ENCODE measurements around the gene LEFTY2.
A peak's percentile ranks its signal among the peaks of the same experiment; 100 is the strongest.

Gene LEFTY2

DNA sequence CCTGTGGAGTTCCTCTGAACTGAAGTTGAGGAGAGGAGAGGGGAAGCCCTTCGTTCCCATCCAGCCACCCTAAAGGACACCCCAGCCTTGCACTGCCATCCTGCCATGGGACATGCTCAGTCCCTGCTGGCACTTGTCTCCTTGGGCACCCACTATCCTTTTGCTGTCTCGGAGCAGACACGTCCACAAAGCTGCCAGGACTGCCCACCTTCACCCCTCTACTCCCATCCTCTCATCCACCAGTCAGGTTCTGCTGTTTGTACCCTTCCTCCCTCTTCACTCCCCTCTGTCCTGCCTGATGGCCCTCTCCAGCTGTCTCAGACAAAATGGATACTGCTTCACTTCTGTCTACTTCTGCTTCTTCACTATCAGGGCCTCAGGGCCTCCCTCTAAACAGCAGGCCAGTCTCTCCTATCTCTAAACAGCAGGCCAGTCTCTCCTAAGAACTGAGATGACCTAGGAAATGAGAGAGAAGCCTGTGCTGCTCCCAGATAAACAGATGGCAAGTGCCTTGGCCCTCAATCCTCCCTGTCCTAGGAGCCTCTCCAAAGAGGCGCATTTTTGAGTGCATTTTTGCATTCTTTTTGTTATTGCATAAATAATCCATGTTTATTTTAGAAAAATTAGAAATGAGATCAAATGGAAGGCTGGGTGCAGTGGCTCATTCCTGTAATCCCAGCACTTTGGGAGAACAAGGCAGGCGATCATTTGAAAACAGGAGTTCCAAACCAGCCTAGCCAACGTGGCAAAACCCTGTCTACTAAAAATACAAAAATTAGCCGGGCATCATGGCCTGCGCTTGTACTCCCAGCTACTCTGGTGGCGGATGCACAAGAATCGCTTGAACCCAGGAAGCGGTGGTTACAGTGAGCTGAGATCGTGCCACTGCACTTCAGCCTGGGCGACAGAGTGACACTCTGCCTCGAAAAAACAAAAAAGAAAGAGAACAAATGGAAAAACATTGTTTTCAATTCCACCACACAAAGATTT, 12.5 kb downstream of the LEFTY2 start:
- DNase-seq, result no peak

DNA sequence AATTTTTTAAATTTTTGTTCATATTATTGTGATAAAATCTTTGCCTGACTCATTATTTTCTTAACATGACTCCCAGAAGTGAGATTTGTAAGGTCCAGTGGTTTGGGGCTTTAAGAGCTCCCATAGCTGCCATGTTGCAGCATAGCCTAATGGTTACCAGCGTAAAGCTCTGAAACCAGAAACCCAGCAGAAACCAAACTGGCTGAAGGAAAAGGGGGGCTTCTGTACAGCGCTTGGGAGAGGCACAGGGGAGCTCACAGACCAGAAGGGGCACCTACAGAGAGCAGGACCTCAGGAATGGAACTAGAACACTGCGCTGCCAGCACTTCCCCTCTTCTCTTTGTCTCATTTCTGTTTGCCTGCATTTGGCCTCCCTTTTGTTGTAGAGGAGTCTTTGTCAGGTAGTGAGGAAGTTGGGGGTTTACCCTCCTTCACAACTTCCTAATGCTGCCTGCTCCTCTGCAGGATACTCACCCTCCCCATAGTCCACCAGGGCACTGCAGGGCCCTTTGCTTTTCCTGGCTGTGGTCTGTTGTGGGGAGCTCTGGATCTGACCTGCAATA, 14.4 kb downstream of the LEFTY2 start:
- DNase-seq, result no peak

DNA sequence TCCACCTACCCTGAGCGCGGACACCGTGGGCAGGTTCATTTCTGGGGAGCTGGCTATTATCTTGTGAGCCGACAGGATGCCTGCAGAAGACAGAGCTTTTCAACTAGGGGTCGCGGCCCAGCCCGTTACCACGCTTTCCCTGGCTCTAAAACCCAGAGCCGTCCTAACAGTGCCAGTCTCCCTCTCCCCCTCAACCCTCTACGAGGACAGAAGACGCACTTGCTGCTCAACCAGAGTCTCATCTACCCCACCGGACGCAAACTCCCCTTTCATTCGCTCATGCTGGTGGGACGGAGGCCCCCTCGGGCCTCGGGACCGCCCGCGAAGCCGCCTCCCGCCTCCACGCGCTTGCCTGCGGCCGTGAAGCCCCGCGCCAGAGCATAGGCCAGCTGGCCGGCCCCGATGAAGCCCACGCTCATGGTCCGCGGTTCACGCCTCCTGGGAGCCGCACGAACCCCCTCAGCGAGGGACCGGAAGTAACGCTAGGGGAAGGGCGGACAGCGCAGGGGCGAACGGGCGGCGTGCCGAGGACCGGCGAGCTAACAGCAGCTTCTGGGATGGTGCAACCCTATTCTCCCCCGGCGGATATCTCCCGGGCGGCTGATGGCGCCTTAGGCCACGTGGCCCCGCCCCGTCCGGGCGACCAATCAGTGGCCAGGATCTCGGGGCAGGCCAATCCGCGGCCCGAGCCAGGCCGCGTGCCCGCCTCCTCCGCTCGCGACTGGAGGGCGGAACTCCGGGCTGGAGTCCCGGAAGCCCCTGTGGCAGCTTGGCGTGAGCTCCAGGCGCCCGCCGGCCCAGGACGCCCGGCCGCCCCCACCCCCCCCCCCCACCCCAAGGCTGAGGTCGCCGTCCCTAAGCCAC, 17.1 kb downstream of the LEFTY2 start, which contains the start of gene PYCR2:
PYCR2 (minus strand) TSS at position 559 of the 864 bp plus-strand sequence; CDS start at position 419, 140 bp downstream.
- peak; percentile 98 for DNase-seq

DNA sequence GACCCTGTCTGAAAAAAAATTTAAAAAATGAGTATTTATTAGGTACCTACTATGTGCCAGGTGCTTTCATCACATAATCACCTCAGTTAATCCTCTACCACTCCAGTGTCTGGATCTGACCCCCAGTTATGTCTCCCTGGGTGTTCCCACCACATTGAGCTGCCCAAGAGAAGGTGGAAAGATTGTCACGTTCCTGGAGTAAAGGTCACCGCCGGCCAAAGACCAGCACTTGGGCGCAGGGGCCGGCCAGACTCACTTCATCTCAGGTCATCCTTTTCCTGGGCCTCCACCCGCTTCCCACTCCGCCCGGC, 17.7 kb downstream of the LEFTY2 start:
- DNase-seq, result no peak

DNA sequence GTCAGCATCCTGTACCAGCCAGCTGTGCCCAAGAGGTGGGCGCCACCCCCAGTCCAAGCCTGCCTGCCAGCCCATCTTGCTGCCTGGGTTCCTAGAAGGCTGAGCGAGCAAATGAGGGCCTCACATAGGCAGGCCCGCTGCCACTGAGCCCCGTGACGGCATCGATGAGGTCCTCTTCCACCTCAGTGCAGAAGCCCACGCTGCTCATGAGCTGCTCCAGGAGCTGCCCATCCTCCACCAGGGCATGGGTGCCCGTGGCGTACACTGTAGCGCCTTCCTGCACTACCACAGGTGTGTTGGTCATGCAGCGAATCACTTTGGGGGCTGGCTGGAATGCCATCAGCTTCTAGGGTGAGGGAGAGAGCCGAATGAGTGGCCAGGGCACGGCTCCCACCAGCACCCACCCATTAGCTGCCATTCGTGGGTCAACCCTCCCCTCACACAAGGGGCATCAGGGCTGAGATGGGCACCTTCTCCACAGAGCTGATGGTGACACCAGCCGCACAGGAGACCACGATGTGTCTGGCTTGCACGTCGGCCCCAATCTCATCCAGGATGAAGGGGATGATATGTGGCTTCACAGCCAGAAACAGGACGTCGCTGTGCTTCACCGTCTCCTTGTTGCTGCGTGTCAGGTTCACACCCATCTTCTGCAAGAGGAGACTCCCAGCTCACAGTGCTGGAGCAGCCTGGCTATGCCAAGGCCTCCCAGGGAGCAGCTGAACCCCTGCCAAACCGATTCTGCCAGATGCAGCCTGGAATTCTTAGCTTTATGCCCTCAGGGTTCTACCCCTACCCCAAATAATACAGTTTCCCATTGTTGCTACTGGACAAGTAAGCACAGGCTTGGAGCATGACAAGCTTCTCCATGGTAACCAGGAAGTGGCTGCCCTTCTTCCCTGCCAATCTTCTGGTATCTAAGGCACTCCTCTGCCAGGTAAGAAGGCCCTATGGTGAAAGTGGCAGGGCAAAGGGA, 19.0 kb downstream of the LEFTY2 start:
- DNase-seq, result no peak

DNA sequence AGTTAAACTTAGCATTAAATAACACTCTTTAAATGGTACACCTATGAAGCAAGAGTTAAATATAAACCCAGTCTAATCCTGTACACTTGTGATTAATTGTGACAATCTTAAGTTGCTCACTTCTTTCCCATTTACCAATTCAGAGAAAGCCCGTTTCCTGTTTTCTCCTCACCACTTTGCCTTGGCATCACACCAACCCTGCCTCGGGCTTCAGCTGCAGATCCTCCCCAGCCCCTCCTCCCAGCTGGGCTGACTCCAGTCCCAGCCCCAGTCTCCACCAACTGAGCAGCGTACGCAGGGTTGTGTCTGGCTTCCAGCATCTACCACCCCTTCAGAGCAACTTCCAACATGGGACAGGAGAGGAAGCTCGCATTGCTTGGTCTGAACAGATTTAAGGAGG, 21.1 kb downstream of the LEFTY2 start:
- DNase-seq, result no peak

DNA sequence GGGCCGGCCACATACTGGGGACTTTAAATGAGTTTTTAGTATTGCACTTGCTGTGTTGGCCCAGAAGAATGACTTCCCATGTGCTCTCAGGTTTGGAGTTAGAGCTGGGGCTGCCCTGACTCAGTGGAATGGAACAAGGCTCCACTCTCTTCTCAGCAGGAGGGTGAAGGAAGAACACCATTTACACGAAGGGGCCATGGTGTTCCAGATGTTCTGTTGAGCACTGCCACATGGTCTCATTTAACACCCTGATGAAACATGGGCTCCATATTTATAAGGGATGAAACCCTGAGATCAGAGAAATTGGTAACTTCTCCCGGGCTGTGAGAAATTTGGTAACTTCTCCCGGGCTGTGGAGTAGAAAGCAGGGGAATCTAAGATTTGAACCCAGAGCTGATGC, 22.7 kb downstream of the LEFTY2 start:
- no peak for DNase-seq

DNA sequence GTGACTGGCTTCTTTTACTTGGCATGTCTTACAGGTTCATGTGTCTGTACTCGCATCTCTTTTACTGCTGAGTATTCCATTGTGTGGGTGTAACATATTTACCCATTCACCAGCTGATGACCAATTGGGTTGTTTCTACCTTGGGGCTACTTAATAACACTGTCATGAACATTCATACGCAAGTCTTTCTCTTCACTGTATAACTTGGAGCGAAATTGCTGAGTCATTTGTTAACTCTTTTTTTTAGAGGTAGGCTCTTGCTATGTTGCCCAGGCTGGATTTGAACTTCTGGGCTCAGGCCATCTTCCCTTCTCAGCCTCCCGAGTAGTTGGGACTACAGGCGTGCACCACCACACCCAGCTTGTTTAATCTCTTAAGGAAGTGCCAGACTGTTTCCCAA, 23.5 kb downstream of the LEFTY2 start:
- no peak for DNase-seq

DNA sequence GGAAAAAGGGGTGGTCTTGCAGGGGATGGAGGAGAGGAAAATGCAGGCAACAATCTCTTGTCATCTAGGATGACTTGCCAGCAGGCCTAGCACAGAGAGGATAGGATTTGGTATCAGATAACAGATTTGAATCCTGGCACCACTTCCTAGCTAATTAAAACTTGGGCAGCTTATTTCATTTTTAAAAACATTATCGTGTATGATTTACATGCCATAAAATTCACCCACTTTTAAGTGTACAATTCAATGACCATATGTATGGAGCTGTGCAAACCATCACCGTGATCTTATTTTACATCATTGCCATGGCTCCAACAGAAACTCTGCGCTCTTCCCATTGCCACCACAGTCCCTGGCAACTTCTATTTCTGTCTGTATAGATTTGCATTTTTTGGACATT, 23.9 kb downstream of the LEFTY2 start:
- DNase-seq, result no peak

DNA sequence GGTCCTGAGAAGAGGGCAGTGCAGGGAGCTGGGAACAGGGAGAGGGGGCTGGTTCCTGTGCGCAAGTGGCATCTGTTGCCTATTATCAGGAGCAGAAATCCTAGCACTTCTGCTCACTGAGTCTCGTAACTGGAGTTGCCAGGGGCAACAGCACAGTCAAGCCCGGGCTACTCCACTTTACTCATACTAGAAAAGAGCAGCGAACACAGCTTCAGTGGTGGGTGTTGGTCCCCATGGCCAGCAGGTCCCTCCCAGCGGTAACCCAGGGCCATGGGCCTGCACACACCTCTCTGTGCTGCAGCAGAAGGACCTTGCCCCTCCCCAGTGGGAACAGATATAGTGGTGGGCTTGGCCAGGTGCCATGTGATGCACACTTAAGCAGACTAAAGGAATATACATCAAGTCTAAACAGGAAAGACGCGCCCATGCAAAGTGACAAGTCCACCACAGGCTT, 25.5 kb downstream of the LEFTY2 start:
- DNase-seq, result peak; percentile 46

DNA sequence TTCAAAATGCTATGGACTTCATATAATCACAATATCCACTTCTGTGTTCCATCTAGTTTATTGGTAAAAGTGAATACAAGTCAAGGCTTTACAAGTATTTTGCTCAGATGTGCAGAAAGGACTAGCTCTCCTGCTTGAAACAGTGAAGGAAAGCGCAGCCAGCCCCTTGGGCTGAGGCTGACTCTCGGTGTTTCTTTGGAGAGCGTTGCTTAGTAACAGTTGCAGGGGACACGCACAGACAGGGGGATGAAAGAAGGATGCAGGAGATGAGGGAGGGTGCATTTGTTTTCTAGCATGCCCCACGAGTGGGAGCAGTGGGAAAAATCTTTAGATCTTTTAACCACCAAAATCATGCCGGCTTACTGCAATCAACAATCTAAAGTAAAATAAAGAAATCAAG, 26.1 kb downstream of the LEFTY2 start:
- no peak for DNase-seq

DNA sequence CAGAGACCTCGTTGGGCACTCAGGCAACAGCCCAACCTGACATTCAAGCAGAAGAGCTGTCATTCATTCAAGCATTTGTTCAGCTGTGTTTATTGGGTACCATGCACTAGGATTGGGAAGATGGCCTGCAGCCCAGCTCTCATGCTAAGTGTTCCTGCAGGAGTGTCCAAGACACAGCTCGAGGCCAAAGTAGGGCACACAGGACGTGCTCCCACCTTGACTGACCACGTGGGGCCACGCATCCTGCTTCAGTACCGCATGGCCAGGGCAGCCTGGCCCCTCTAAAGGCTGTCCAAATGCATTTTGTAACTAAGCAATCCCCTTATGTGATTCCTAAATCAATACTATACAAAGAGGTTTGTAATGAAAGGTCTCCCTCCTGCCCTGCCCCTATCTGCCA, 26.6 kb downstream of the LEFTY2 start:
- no peak for DNase-seq

DNA sequence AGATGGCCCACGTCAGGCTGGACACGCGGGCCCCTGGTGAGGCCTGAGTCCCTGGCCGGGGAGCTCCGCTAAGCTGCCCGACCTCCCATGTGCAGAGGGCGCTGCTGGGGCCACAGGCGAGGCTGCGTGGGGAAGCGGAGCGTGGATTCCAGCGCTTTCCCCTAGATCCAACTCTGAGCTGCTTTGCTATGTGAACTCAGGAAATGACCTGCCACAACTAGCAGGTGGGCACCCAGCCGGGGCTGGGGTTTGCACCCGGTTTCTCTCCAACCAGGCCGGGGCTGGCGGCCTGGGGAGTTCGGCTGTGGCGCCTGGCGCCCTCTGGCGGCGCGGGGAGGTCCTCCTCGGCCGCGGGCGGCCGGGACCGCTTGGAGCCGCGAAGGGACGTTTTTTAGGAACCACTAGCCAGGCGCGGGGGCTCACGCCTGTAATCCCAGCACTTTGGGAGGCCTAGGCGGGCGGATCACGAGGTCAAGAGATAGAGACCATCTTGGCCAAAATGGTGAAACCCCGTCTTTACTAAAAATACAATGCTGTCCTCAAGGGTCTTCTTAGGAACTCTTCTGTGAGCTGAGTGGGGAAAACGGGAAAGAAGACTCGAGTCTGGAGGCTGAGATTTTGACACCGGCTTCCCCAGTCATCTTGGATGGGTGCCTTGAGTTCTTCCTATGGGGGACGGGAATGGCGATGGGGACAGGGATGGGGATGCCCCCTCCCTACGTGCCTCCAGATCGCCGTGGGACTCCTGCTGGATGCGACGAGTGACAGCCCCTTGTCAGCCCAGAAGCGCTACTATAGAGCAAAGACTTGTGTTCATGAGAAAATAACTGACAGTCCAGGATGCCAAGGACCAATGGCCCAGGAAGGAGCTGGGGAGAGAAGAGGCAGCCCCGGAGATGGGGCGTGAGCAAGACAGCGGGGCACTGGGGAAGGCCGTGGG, 29.6 kb downstream of the LEFTY2 start:
- no peak for DNase-seq

DNA sequence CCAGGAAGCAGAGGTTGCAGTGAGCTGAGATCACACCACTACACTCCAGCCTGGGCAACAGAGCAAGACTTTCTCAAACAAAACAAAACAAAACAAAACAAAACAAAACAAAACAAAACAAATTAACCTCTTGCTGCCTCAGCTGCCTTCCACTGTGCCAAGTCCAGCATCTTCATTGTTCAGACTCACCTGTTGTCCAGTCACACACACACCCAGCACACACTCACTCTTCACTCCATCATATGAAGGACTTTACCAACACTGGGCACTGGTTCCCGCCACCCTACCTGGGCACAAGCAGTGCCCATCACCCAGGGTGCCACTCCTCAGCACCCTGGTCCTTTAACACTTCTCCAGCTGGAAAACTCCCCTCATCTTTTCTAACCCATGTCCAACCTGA, 31.5 kb downstream of the LEFTY2 start:
- DNase-seq, result no peak

DNA sequence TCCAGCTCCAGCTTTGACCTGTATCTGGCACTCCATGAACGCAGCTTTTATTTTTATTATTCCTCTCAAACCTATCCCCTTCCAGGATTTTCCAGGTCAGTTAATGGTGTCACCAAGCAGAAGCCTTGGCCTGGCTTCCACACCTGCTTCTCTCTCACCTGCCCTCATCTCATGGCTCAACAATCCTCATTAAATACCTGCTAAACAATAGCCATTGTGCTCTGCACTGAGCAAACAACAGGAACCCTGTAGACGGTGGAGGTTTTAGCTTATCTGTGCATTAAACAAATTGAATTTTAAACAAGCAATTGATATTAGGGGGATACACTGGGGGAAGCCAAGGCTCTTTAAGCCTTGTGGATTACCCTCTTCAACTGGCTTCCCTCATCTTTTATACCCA, 32.2 kb downstream of the LEFTY2 start:
- DNase-seq, result peak; percentile 15

DNA sequence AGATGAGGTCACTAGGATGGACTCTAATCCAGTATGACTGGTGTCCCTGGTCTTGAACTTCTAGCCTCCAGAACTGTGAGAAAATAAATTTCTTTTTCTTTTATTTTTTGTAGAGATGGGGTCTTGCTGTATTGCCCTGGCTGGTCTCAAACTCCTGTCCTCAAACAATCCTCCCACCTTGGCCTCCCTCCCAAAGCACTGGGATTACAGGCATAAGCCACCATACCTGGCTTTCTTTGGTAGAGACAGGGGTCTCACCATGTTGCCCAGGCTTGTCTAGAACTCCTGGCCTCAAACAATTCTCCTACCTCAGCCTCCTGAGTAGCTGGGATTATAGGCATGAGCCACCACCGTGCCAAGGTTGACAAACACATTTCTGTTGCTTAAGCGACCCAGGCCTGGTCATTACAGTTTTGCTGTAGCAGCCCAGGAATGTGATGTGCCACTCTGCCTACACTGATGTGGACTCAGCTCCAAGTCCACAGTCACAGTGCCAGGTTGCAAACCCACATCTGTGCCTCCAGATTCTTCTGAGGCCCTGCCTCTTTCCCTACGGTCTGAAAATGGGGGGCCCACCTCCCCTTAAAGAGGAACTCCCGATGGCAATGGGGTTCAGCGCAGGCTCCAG, 32.9 kb downstream of the LEFTY2 start:
- DNase-seq, result no peak

DNA sequence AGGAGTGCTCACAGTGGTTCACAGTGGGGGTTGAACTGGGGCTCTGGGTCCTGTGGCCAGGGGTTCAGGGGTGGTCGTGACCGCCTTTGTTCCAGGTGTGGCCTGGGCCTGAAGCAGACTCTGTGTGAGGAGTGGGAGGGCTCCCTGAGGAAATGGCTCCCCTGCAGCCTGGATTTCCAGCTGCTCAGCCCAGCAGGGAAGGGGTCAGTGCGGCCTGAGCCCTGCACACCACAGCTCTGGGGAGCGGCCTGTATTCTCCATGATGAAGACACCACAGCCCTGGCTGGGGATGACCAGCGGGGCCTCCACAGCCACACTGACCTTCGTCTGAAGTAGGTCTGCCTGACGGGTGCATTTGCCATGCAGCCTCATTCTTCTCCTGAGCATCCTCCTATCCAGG, 33.7 kb downstream of the LEFTY2 start:
- no peak for DNase-seq

DNA sequence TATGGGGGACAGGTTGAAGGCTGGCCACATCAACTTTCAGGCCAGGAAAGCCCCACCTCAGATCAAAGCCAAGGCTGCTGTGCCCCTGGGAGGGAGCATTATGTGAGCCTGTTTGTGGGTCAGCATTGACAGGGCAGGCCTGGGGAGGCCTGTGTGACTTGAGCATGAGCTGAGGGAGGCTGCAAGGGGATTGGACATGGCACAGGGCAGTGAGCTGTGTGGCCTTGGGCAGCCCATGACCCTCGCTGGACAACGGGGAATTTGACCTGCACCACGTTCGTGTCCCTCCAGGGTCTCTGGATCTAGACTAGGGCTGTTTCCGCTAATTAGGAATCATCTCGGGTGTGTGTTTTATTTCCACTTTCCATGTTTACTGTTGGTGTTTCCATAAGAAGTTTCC, 34.6 kb downstream of the LEFTY2 start:
- DNase-seq, result no peak

DNA sequence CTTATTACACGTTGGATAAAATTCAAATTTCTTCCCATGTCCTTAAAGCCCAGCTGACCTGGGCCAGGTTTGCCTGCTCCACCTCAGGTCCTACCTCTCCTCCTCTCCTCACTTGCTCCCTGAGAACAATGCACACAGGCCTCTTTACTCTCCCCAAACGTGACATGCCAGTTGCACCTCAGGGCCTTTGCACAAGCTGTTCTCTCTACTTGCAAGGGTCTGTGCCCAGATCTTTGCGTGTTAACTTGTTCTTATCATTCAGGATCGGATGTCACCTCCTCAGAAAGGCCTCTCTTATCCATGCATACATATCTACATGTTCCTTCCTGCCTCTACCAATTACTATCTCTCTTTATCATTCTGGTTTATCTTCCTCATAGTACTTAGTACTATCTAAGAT, 37.4 kb downstream of the LEFTY2 start:
- DNase-seq, result no peak

Data from NCI-H1092 treated with DMSO at 0.1 percent for 48 hours (cell line).